Stimulated activated CD8-positive, alpha-beta memory T cell treated with anti-CD3 and anti-CD28 coated beads, Interleukin-12 subunit alpha, Interleukin-12 subunit beta, amount 100 ng/mL, for 24 hours (primary cell): ENCODE results near the gene PSMB11.

Experiments
- DNase-seq: peaks from one replicate; pipeline ENCODE4 v3.0.0-alpha.2; 2020; ENCODE audit errors: extremely low read depth

PSMB11 gene

GRCh38 chr14:23085458-23085857 is 43.4 kb downstream of the PSMB11 start:
- no peak for DNase-seq

- no peak for DNase-seq
Observed at GRCh38 chr14:23086565-23086964, 44.6 kb downstream of the PSMB11 start.

- DNase-seq, result no peak
Observed at GRCh38 chr14:23089498-23090253, 47.7 kb downstream of the PSMB11 start.

GRCh38 chr14:23090254-23090636 is 48.2 kb downstream of the PSMB11 start:
- DNase-seq, result no peak

GRCh38 chr14:23091294-23092225 is 49.5 kb downstream of the PSMB11 start:
- no peak for DNase-seq

GRCh38 chr14:23093104-23093503 is 51.1 kb downstream of the PSMB11 start:
- no peak for DNase-seq

GRCh38 chr14:23093526-23093925 is 51.5 kb downstream of the PSMB11 start:
- no peak for DNase-seq
